Ishikawa (cell line): Measurements from ENCODE around the gene CMTR1.

Source experiments
- CEBPB ChIP-seq: IDR thresholded peaks from 2 replicates; pipeline ENCODE4 v1.6.1; 2012
- EGR1 ChIP-seq: IDR thresholded peaks from 2 replicates; pipeline ENCODE4 v1.6.1; 2012
- EP300 ChIP-seq: IDR thresholded peaks from 2 replicates; pipeline ENCODE4 v1.6.1; 2012; ENCODE audit warnings: borderline replicate concordance
- FOXM1 ChIP-seq: IDR thresholded peaks from 2 replicates; pipeline ENCODE4 v1.6.1; 2012; ENCODE audit warnings: low read depth, borderline replicate concordance
- MAX ChIP-seq: IDR thresholded peaks from 2 replicates; pipeline ENCODE4 v1.6.1; 2012
- NFIC ChIP-seq: IDR thresholded peaks from 2 replicates; pipeline ENCODE4 v1.6.1; 2012
- RAD21 ChIP-seq: IDR thresholded peaks from 2 replicates; pipeline ENCODE4 v1.6.1; 2012; ENCODE audit warnings: low read depth
- REST ChIP-seq: IDR thresholded peaks from 2 replicates; pipeline ENCODE4 v1.6.1; 2012; ENCODE audit warnings: low read depth, mild to moderate bottlenecking
- TAF1 ChIP-seq: IDR thresholded peaks from 2 replicates; pipeline ENCODE4 v1.6.1; 2012; ENCODE audit warnings: low read depth, mild to moderate bottlenecking
- TCF12 ChIP-seq: IDR thresholded peaks from 2 replicates; pipeline ENCODE4 v1.6.1; 2012; ENCODE audit warnings: low read depth
- YY1 ChIP-seq: IDR thresholded peaks from 2 replicates; pipeline ENCODE4 v1.6.1; 2012; ENCODE audit warnings: low read depth
- ZBTB7A ChIP-seq: IDR thresholded peaks from 2 replicates; pipeline ENCODE4 v1.6.1; 2012; ENCODE audit warnings: low read depth

- TF ChIP-seq FOXM1 (no peak), EP300 (no peak), CEBPB (no peak), MAX (no peak), YY1 (no peak), RAD21 (no peak), NFIC (no peak), EGR1 (no peak), TAF1 (no peak), TCF12 (no peak), REST (no peak), ZBTB7A (no peak)
Measured at GRCh38 chr6:37507690-37508421, 74.8 kb downstream of the CMTR1 start.
